GM19463 (cell line): ENCODE data around the gene AQP4.

Source experiments
- ATAC-seq: cut with Tn5 transposase; IDR thresholded peaks from one replicate; pipeline ENCODE4 v1.9.1; 2021; ENCODE audit warnings: mild to moderate bottlenecking, moderate library complexity; ENCODE audit not compliant: unreplicated experiment

Gene AQP4

DNA sequence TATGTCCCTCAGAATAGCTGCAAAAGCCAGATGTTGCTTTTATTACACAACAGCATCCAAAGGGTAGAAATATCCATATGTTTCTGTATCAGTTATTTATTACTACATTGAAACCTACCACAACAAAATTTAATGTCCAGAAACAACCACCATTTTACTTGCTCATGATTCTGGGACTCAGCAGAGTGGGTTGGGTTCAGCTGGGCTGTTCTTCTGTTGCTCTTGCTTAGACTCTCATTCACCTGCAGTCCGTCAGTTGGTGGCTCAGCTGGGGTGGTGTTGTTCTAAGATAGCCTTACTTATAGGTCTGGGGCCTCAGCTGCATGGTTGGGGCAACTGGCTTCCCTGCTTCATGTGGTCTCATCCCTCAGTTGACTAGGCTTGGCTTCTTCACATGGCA is 21.7 kb downstream of the AQP4 start:
- no peak for ATAC-seq

DNA sequence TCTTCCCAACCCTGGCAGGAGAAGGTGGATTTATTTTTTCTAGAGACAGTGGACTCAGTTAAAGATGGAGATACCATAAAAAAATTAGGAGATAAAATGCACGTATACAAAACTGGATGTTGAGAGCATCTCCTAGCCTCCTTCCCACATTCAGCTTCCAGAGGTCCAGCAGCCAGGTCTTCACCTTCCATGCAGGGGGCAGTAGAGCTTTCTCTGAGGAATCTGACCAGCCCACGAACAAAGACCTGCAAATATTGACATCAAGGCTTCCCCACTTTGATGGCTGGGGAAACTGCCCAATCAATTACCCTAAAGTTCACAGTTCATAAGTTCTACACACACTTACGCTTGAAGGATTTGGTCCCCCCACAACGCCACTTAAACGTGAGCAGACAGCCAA is 24.5 kb downstream of the AQP4 start:
- no peak for ATAC-seq

DNA sequence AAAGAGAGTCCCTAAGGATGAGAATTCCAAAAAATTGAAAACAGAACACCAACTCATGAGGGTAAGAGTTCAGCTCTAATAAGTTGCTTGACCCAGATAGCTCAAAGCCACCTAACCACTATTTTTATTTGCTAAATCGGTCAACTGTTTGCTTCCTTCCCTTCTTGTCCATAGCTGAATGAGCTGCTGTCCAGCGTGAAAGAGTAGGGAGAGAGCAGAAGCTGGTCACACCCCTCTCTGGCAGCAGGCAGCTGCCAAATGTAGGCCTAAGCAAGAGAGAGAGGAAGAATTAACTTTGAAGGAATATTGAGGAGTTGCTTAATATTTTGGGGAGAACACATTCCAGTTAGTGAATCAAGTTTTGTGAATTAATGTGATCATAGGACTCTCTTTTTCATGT is 25.9 kb downstream of the AQP4 start:
- no peak for ATAC-seq

DNA sequence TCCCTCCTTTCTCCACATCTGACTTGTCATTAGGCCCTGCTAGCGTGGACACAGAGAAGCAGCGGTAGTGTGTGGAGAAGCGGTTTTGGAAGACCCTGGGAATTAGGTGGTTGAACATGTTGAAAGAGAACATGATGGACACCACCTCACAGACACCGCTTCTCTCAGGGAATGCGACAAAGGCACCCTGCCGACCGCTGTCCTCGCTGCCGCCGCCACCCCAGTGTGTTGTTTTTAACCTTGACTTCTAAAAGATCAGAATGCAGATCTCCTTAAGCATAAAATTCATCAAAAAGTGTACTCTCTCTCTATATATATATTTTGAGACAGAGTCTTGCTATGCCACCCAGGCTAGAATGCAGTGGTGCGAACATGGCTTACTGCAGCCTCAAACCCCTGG is 33.2 kb downstream of the AQP4 start:
- ATAC-seq, result no peak

DNA sequence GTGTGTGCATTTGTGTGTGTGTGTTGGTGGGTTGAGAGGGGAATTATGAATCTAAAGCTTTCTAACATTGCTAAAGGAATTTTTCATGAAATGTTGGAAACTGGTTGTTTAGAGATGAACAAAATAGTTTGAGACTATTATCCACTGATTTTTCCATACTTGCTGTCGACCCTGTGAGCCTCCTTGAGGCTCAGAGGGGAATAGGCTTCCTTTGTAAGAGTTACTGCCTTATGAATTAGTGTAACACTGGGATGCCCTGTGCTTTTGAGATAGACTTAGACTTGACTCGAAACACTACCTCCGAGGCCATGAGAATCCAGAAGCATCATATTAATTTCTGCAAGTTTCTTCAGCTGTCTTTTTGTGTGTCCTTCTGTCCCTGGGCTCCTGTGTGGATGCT is 37.9 kb downstream of the AQP4 start:
- ATAC-seq, result no peak

DNA sequence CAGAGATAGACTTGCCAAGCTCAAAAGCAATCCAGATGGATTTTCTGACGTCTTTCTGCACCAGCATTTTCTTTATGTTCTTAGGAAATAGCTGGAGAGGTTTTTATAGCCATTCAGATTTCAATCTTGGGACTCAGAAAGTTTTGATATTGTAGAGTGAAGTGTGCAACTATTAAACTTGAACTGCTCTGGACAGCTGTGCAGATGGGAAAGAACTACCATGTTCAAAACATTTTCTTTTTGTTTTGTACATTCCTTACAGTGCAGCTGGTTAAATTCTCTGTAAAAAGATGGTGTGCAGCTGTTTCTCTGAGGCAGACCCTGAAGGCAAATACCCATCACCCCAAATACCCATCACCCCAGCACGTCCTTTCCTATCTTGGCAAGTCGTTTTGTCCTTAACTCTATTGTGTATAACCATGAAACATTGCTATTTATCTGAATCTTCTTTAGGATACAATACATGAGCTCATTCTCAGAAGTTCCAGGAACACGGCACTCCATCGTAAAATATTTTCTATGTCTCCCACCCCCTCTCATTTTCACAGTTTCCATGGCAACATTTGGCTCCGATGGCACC is 38.8 kb downstream of the AQP4 start:
- no peak for ATAC-seq

DNA sequence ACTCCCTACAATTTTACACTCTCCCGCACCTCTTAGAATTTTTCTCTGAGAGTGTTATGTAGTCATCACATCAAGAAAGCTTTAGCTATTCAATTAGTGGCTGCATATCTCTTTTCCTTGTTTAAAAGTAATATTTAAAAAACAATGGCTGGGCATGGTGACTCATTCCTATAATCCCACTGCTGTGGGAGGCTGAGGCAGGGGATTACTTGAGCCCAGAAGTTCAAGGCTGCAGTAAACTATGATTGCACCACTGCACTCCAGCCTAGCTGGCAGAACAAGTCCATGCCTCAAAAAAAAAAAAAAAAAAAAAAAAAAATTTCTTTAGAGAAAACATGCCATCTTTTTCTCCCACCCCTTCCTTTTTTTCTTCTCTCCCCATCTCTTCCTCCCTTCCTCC is 44.3 kb downstream of the AQP4 start:
- ATAC-seq, result no peak

DNA sequence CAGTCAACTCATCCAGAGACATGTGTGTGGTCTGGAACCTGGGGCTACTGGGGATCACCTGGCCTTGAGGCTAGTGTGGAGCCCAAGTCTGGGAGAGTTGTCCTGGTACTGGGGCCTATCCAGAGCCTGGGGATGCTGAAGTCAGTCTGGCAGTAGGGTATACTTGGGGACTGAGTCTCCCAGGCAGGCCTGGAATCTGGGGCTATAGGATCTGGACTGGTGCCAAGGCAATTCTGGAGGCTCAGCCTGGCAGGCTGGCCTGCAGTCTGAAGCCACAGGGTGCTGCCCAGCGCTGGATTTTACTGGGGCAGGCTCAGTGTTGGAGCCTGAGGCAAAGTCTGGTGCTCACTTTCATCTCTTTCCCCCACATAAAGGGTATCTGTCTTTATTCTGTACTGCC is 46.5 kb downstream of the AQP4 start:
- ATAC-seq, result no peak

DNA sequence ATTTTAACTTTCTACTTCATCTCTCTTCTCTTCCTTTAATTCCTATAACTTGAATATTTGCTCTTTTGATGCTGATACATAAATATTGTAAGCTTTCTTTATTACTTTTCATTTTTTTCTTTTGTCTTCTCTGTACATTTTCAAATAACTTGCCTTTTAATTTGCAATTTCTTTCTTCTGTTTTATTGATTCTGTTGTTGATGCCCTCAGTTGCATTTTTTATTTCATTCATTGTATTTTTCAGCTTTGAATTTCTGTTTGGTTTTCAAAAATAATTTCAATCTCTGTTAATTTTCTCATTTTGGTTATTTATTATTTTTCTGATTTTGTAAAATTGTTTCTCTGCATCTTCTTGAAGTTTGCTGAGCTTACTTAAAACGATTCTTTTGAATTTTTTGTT is 47.0 kb downstream of the AQP4 start:
- ATAC-seq, result no peak

DNA sequence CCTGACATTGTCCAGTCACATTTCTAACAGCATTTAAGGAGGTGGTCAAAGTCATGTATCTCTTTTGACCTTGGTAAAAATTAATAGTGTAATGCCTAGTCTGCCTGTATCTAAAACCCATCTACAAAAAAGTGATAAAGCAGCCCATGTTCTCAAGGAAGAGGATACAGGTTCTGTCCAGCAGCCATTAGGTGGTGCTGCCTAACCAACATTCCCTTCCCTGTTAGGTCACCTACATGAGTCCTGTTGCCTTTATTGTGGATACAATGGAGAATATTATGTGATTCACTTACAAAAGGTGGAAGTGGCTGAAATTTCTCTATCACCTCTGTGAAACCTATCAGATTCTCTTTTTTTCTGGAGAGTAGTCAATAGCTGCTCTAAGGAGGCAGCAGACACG is 52.5 kb downstream of the AQP4 start:
- no peak for ATAC-seq

DNA sequence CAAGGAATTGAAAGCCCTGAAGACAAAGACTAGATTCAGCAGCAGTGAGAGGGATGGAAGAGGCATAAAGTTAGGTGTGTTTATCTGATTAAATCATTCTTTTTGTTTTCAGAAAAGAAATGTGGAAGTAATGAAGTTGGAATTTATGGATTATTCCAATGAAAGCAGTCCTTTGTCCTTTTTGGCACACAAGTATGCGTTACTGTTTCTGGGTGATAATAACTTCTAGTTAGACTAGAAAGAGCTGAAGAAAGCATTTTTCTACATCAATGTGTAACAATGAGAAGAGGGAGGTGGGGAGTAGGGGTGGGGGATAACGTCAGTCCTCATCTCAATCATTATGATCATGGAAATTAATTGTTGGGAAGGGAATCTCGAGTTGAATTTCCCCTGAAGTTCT is 53.0 kb downstream of the AQP4 start:
- ATAC-seq, result no peak

DNA sequence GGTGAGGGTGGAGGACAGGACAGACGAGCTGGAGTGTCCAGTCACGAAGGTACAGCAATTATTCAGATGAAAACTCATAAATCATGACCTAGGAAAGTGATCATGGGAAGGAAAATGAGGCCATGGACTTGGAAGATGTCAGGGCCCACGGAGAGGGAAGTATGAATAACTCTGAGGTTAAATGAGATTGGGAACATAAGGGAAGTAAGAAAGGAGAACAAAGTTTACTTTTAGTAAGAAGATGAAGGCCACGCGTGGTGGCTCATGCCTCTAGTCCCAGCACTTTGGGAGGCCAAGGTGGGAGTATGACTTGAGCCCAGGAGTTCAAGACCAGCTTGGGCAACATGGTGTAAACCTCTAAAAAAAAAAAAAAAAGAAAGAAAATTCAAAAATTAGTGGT is 56.2 kb downstream of the AQP4 start:
- ATAC-seq, result no peak

DNA sequence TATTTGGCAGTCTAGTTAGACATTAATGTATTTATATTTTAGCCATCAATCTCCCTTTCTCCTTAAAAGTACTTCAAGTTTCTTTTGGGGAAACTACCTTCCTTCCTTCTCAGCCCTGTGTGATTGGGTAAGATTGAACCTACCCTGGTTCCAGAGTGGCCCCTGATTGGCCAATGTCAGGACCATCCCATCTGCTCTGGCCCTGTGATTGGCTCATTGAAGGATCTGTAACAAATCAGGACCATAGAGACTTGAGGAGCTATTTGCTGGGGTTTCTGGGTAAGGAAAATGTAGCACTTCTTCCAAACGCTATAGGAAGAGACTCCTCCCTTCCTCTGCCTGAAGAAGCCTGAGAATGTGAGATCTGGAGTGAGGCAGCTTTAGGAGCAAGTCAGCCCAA is 59.3 kb downstream of the AQP4 start:
- no peak for ATAC-seq

DNA sequence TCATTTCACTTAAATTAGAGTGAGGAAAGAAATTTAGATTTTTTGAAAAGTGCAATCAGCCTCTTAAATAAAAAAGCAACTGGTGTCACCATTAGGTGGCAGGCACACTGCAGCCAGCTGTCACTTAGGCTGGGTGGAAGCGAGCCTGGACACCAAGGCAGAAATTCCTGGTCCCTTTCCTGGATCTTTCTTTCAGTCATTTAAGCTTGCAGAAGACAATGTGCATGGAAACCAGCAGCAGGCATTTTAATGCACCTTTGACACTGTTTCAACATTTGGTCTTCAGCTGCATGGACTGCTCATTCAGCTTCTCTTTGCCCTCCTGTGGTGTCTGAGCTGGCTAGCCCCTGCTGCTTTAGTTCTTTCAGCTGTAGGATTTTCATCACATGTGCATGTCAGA is 61.0 kb downstream of the AQP4 start:
- ATAC-seq, result no peak

DNA sequence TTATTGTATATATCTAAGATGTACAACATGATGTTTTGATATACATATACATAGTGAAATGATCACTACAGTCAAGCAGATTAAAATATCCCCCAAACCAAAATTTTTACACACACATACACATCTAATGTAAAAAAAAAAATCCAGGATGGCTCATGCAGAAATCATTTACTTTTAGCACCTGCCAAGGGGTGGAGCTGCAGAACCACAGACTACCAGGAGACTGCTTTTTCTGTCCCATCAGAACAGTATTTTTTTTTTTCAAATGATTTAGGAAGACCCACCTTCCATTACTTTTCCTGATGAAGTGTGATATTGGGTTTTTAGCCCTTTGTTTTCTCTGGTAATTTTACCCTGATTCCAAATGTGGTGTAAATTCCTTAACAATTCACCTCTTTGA is 61.9 kb downstream of the AQP4 start:
- ATAC-seq, result no peak

DNA sequence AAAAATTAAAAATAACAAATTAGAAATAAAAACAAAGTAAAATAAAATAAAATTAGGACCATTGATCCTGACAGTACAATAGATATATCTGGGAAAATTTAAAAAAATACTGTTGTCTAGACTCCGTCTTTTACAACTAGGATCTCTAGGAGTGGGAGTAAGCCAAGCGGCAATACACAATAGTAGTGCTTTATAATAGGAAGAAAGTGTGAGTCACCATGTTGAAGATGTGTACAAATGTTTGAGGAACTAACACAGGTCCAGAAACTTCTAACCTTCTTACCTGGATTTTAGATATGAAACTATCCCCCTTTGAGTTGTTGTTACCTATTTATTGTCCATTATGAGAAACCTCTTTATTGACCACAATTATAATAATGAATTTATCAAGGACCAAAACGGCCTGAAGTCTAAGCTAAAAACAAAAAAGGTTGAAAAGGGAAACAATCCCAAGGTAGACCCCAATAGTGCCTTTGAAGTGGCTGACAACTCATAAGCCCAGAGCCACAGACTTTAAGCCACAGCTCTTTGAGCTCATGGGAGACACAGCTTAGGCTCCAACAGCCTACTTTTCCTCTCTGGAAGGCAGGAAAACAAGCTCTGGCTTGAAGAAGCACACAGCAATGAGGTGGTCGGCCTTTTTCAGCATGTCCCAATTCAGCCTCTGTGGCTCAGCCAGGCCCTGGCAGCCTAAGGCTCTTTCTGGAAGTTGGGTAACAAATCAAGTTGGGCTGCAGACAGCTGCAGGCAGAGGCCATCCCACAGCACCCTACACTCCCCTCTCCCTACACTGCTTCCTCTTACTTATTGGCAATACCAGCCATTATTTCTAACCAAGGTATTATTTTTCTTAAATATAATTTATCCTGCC is 62.9 kb downstream of the AQP4 start:
- no peak for ATAC-seq
